ENCODE data around the gene GGA1.

GGA1 gene

GRCh38 chr22:37616201-37617083 is 7.8 kb downstream of the GGA1 start:
- no peak overlapping the region for H3K4me3 ChIP-seq (ENCODE audit: low read length)
- TF ChIP-seq, protein P1, sequence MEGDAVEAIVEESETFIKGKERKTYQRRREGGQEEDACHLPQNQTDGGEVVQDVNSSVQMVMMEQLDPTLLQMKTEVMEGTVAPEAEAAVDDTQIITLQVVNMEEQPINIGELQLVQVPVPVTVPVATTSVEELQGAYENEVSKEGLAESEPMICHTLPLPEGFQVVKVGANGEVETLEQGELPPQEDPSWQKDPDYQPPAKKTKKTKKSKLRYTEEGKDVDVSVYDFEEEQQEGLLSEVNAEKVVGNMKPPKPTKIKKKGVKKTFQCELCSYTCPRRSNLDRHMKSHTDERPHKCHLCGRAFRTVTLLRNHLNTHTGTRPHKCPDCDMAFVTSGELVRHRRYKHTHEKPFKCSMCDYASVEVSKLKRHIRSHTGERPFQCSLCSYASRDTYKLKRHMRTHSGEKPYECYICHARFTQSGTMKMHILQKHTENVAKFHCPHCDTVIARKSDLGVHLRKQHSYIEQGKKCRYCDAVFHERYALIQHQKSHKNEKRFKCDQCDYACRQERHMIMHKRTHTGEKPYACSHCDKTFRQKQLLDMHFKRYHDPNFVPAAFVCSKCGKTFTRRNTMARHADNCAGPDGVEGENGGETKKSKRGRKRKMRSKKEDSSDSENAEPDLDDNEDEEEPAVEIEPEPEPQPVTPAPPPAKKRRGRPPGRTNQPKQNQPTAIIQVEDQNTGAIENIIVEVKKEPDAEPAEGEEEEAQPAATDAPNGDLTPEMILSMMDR (conservative IDR thresholded peaks at IDR 0.05; ENCODE audit: low read length): no peak
- no peak for DNase-seq (ENCODE audit: low read depth)

GRCh38 chr22:37617431-37617830 is 8.8 kb downstream of the GGA1 start:
- no peak for DNase-seq (ENCODE audit: low read depth)
- no peak overlapping the region for H3K4me3 ChIP-seq (ENCODE audit: low read length)
- TF ChIP-seq, protein P1 (conservative IDR thresholded peaks at IDR 0.05; ENCODE audit: low read length): no peak

GRCh38 chr22:37618072-37618656 is 9.5 kb downstream of the GGA1 start:
- TF ChIP-seq, protein P1 (conservative IDR thresholded peaks at IDR 0.05; ENCODE audit: low read length): no peak
- DNase-seq (ENCODE audit: low read depth): no peak
- H3K4me3 ChIP-seq (ENCODE audit: low read length): no peak overlapping the region

DNA sequence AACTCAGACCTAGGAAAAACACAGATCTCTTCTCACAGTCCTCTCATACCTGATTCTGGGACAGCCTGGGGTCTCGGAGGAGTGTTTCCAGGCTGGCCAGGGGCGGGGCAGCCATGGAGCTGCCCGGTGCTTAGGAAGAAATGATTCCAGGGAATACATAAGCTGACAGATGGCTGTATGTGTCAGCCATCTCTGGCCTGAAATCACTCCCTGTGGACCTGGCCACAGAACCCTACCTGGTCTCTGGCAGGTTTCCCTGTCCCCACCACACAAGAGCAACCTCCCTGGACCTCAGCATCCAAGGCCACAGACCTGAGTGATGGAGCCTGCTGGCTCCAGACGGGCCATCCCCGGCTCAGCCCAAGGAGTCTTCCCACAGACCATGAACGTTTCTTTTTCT is 10.0 kb downstream of the GGA1 start:
- TF ChIP-seq, protein P1 (conservative IDR thresholded peaks at IDR 0.05; ENCODE audit: low read length): no peak
- DNase-seq (ENCODE audit: low read depth): no peak
- no peak overlapping the region for H3K4me3 ChIP-seq (ENCODE audit: low read length)

- DNase-seq (ENCODE audit: low read depth): no peak
- TF ChIP-seq, protein P1 (conservative IDR thresholded peaks at IDR 0.05; ENCODE audit: low read length): no peak
- no peak overlapping the region for H3K4me3 ChIP-seq (ENCODE audit: low read length)
These were observed 11.4 kb downstream of the GGA1 start for GRCh38 chr22:37619991-37620390.

DNA sequence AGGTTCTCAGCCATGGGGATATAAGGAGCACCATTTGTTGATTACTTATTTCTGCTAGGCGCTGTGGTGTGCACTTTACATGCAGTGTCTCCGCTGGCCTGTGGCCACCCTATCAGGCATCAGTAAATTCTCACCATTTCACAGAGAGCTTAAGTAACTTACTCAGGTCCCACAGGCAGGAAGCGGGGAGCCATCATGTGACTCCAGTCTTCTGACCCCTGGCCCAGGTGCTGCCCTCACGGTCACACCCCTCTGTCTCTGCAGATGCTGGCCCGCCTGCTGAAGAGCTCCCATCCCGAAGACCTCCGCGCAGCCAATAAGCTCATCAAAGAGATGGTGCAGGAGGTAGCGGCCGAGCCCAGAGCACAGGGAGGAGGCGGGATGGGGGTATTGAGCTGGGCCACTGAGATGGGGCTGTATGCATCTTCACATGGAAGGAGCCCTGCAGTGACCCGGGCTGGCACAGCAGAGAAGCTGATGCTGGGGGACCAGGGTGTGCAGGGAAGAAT is 12.8 kb downstream of the GGA1 start:
- DNase-seq (ENCODE audit: low read depth): no peak
- TF ChIP-seq, protein P1 (conservative IDR thresholded peaks at IDR 0.05; ENCODE audit: low read length): no peak
- no peak overlapping the region for H3K4me3 ChIP-seq (ENCODE audit: low read length)
